GM19324 (cell line): ENCODE measurements around the gene H2BK1.

ENCODE experiments used
- ATAC-seq: cut with Tn5 transposase; IDR thresholded peaks from one replicate; pipeline ENCODE4 v1.9.1; 2021; ENCODE audit warnings: mild to moderate bottlenecking, moderate library complexity; ENCODE audit not compliant: unreplicated experiment, low FRiP score

The H2BK1 gene

GRCh38 chr7:151206914-151207313 lies 3.4 kb downstream of the H2BK1 start:
- no peak for ATAC-seq

DNA sequence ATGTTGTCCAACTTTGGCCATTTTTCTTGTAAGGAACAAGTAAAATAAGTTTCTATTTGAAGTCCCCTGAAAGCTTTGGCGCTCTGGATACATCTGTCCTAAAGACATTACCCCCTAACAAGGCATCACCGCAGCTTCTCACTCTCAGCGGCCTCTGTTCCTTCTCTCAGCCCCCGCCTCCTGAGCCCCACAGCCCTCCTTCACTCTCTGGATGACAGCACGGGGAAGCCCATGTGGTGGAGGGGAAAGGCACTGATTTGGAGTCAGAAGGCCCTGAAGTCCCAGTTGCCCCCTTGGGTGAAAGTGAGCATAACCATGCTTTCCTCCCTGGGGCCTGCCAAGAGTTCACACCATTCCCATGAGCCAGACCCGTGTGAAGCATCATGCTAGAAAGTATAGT lies 4.6 kb downstream of the H2BK1 start:
- no peak for ATAC-seq

DNA sequence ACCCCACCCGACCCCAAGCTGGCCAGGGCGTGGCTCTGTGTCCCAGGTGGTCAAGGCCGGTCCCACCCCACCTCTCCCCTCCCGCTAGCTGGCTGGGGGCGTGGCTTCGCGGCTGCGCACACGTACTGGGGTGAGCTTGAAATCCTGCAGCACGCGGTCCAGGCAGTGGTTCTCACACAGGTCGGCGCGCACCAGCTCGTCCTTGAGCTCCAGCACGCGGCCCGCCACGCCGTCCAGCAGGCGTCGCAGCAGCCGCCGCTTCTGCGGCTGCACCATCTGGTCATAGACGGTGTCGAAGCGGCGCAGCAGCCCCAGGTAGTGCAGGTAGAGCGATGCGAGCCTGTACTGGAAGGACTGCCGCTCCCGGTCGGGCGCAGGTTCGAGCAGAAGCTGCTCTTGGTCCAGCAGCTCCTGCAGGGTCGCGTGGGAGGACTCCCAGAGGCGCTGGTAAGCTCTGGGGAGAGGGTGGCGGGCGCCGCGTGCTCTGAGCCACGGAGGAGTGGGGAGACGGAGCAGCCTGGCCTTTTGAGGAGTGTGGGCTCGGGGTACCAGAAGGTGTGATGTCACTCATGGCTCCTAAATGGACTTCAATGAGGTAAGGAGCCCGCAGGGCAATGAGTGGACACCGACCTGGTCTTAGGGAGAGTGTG lies 5.8 kb downstream of the H2BK1 start:
- ATAC-seq, result no peak

- no peak for ATAC-seq
Measured at GRCh38 chr7:151202836-151203235, 7.5 kb downstream of the H2BK1 start.

GRCh38 chr7:151201751-151202150 lies 8.5 kb downstream of the H2BK1 start:
- no peak for ATAC-seq

DNA sequence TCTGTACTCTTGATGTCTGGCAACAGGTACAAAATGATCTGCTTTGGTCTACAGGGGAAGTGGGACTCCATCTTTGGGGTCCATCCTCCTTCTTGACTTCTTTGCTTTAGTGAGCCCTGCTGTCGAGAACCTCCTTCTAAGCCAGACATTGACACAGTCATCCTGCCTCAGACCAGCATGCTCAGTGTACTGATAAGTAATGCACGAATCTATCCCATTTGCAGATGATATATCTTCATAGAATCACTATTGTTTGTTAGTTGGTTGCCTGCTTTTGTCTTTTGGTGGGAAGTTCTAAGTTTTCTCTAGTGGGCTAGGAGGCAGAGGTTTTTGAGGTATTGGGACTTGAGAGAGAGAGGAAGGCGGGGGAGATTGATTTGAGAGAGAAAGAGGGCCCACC lies 8.9 kb downstream of the H2BK1 start:
- ATAC-seq, result no peak

- no peak for ATAC-seq
Measured at GRCh38 chr7:151198945-151199848, 11.1 kb downstream of the H2BK1 start.

DNA sequence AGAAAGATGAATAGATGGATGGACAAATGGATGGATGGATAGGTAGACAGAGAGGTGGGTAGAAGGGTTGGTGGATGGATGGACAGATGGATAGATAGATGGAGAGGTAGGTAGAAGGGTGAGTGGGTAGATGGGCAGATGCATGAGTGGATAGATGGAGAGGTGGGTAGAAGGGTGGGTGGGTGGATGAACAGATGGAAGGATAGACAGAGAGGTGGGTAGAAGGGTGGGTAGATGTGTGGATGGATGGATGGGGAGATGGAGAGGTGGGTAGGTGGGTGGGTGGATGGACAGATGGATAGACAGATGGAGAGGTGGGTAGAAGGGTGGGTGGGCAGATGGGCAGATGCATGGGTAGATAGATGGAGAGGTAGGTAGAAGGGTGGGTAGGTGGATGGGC lies 12.4 kb downstream of the H2BK1 start:
- no peak for ATAC-seq

- no peak for ATAC-seq
Measured at GRCh38 chr7:151195616-151196450, 14.5 kb downstream of the H2BK1 start.

DNA sequence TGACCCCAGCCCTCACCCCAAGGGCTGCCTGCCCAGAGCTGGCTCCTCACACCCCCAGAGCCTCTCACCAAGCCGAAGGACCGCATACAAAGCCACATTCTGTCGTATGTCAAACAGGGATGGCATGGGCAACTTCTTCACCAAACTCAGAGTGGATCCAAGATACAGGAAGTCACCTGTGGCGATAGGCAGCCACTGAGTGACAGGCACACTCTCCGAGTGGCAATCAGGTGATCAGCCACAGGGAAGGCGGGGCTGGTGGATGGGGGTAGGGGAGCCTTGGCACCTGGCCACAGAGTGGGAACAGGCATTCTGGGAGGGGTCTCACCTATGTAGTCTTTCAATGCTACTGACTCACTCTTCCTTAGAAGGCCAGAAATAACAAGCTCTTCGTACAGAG lies 16.1 kb downstream of the H2BK1 start:
- no peak for ATAC-seq

DNA sequence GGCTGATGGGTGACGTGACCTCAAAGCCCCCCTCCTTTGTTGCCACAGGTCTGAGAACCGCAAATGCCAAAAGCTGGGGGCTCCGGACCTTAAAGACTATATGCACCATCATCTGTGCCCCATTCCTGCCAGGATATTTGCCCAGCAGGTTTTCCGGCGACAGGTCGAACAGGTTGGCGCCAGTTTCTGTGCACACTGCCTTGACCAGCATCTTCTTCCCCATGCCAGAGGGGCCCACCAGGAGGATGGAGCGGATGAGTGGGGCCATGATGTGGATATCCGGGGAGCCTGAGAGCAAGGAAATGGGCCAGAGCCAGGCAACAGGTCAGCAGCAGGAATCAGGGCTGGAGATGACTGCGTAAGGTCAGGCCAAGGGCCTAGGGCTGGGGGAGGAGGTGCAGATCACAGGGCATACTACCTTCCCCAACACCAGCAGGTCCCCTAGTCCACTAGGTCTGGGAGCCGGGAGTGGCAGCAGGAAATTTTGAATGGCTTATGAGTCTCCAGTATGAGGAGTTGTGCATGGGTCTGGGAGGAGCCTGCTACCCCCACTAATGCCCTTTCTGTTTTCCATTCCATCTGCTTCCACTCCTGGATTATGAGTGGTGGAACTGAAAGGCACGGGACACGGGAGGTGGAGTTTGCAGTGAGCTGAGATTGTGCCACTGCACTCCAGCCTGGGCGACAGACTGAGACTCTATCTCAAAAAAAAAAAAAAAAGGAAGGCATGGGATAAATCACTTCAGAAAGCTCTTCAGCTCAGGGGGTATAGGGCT lies 16.9 kb downstream of the H2BK1 start:
- no peak for ATAC-seq

- ATAC-seq, result no peak
Measured at GRCh38 chr7:151192002-151192539, 18.2 kb downstream of the H2BK1 start.

DNA sequence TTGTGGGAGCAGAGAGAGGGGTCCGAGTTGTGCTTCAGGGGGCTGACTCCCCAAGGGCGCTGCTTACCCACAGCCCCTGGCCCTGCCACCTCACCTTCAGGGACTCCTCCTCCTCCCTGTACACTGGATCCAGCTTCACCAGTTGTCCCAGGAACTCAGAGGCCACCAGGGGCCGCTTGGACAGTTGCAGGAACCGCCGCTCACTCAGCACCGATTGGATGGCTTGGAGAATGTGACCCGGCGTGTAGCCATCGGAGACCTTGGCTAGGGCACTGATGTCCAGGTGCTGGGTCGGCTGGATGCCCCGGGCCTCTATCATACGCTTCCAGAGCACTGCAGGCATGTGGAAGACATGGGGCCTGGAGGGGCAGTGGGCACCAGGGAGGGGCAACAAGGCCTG lies 18.7 kb downstream of the H2BK1 start:
- ATAC-seq, result no peak

GRCh38 chr7:151189038-151189437 lies 21.2 kb downstream of the H2BK1 start:
- no peak for ATAC-seq

- ATAC-seq, result no peak
Measured at GRCh38 chr7:151188252-151188542, 22.1 kb downstream of the H2BK1 start.

GRCh38 chr7:151187409-151188251 lies 22.7 kb downstream of the H2BK1 start:
- ATAC-seq, result no peak

DNA sequence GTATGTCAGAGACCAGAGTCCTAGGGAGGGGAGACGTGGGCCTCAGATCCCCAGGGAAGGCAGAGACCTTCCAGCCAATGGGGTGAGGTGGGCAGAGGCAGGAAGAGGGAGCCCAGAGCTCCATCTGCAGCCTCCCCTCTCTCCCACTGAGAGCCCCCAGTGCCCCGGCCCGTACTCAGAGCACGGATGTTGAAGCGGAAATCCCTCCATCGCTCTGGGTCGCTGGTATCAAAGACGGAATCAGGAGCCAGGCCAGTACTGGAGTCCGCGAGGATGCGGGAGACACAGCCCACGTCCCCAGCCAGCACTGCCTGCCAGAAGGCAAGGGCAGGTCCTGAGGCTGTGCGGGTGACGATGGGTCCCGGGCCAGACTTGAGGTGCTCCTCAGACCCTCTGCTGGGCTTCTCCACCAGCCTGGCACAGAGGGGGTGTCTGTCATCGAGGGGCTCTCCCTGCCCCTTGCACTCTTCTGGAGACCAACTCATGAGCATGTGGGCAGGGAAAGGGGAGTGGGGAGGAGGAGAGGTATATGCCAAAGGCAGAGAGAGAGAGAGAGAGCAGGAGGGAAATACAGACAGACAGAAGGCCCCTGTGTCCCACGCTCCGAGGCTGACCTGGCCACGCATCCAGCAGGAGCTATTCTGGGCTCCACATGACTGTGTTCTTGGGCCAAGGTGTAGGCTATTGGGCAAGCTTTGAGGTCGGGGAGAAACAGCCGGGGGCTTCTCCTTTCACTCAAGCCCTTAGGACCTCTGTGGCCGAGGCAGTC lies 23.5 kb downstream of the H2BK1 start, which contains the start of gene ASB10:
Gene ASB10, minus strand, starts transcription at position 611 of the 769 bp plus-strand sequence. Its CDS starts 120 bp downstream, at position 491.
- ATAC-seq, result no peak
